Activated T-cell treated with anti-CD3 and anti-CD28 coated beads, Interleukin-2, amount 50 U/mL, for 24 hours (primary cell): ENCODE results near the gene SH3PXD2B.
A peak's percentile ranks its signal among the peaks of the same experiment; 100 is the strongest.

Experiments
- DNase-seq: peaks from one replicate; pipeline ENCODE4 v3.0.0-alpha.2; 2020
- H3K27ac Mint-ChIP-seq: 2 replicates; pipeline ENCODE4 v1.8.0; 2020; ENCODE audit warnings: mild to moderate bottlenecking, mixed read lengths
- H3K27me3 Mint-ChIP-seq: 2 replicates; pipeline ENCODE4 v1.8.0; 2020; ENCODE audit warnings: mixed read lengths
- H3K36me3 Mint-ChIP-seq: 2 replicates; pipeline ENCODE4 v1.8.0; 2020; ENCODE audit warnings: low read depth, mixed read lengths
- H3K4me1 Mint-ChIP-seq: 2 replicates; pipeline ENCODE4 v1.8.0; 2020; ENCODE audit warnings: low read depth, mixed read lengths
- H3K4me3 Mint-ChIP-seq: 2 replicates; pipeline ENCODE4 v1.8.0; 2020; ENCODE audit warnings: mild to moderate bottlenecking, moderate library complexity, mixed read lengths
- H3K9me3 Mint-ChIP-seq: 2 replicates; pipeline ENCODE4 v1.8.0; 2020; ENCODE audit warnings: mixed read lengths

SH3PXD2B gene

GRCh38 chr5:172452398-172453205 is 1.7 kb downstream of the SH3PXD2B start:
- Mint-ChIP-seq H3K27ac (no peak overlapping the region), H3K9me3 (no peaks in the 10 kb centered on the region), H3K27me3 (peaks cover 71% of the 10 kb centered on the region), H3K4me3 (peak overlapping the region; percentile 62), H3K36me3 (no peaks in the 10 kb centered on the region), H3K4me1 (peaks cover 9% of the 10 kb centered on the region)
- no peak for DNase-seq

GRCh38 chr5:172451771-172452197 is 2.5 kb downstream of the SH3PXD2B start:
- no peak overlapping the region for H3K4me3 Mint-ChIP-seq
- peaks cover 9% of the 10 kb centered on the region for H3K4me1 Mint-ChIP-seq
- H3K9me3 Mint-ChIP-seq: no peaks in the 10 kb centered on the region
- H3K27me3 Mint-ChIP-seq: peaks cover 73% of the 10 kb centered on the region
- no peak for DNase-seq
- H3K36me3 Mint-ChIP-seq: no peaks in the 10 kb centered on the region
- no peak overlapping the region for H3K27ac Mint-ChIP-seq

- H3K27me3 Mint-ChIP-seq: peaks cover 77% of the 10 kb centered on the region
- peaks cover 9% of the 10 kb centered on the region for H3K4me1 Mint-ChIP-seq
- DNase-seq: peak; percentile 61
- H3K9me3 Mint-ChIP-seq: no peaks in the 10 kb centered on the region
- H3K4me3 Mint-ChIP-seq: no peak overlapping the region
- no peaks in the 10 kb centered on the region for H3K36me3 Mint-ChIP-seq
- H3K27ac Mint-ChIP-seq: no peak overlapping the region
Observed at GRCh38 chr5:172450861-172451695, 3.2 kb downstream of the SH3PXD2B start.

- Mint-ChIP-seq H3K9me3 (no peaks in the 10 kb centered on the region), H3K27me3 (peaks cover 77% of the 10 kb centered on the region), H3K4me3 (no peak overlapping the region), H3K27ac (no peak overlapping the region), H3K4me1 (peaks cover 9% of the 10 kb centered on the region), H3K36me3 (no peaks in the 10 kb centered on the region)
- DNase-seq: no peak
Observed at GRCh38 chr5:172450453-172450852, 3.9 kb downstream of the SH3PXD2B start.

GRCh38 chr5:172448999-172449398 is 5.3 kb downstream of the SH3PXD2B start:
- no peaks in the 10 kb centered on the region for H3K9me3 Mint-ChIP-seq
- H3K27ac Mint-ChIP-seq: no peak overlapping the region
- peaks cover 82% of the 10 kb centered on the region for H3K27me3 Mint-ChIP-seq
- H3K4me1 Mint-ChIP-seq: peaks cover 8% of the 10 kb centered on the region
- DNase-seq: no peak
- H3K4me3 Mint-ChIP-seq: no peak overlapping the region
- no peaks in the 10 kb centered on the region for H3K36me3 Mint-ChIP-seq

GRCh38 chr5:172447646-172448365 is 6.5 kb downstream of the SH3PXD2B start:
- DNase-seq: no peak
- H3K9me3 Mint-ChIP-seq: no peaks in the 10 kb centered on the region
- H3K4me1 Mint-ChIP-seq: peaks cover 14% of the 10 kb centered on the region
- H3K27ac Mint-ChIP-seq: no peak overlapping the region
- peaks cover 80% of the 10 kb centered on the region for H3K27me3 Mint-ChIP-seq
- no peaks in the 10 kb centered on the region for H3K36me3 Mint-ChIP-seq
- no peak overlapping the region for H3K4me3 Mint-ChIP-seq

- no peak overlapping the region for H3K27ac Mint-ChIP-seq
- no peaks in the 10 kb centered on the region for H3K36me3 Mint-ChIP-seq
- peaks cover 77% of the 10 kb centered on the region for H3K27me3 Mint-ChIP-seq
- DNase-seq: no peak
- H3K9me3 Mint-ChIP-seq: no peaks in the 10 kb centered on the region
- no peak overlapping the region for H3K4me3 Mint-ChIP-seq
- H3K4me1 Mint-ChIP-seq: peaks cover 17% of the 10 kb centered on the region
Observed at GRCh38 chr5:172446336-172447051, 7.8 kb downstream of the SH3PXD2B start.

GRCh38 chr5:172445866-172446265 is 8.5 kb downstream of the SH3PXD2B start:
- Mint-ChIP-seq H3K27me3 (peaks cover 73% of the 10 kb centered on the region), H3K9me3 (no peaks in the 10 kb centered on the region), H3K27ac (no peak overlapping the region), H3K4me1 (peaks cover 17% of the 10 kb centered on the region), H3K4me3 (no peak overlapping the region), H3K36me3 (no peaks in the 10 kb centered on the region)
- no peak for DNase-seq

GRCh38 chr5:172444626-172445365 is 9.5 kb downstream of the SH3PXD2B start:
- Mint-ChIP-seq H3K36me3 (no peaks in the 10 kb centered on the region), H3K9me3 (no peaks in the 10 kb centered on the region), H3K27ac (no peak overlapping the region), H3K4me3 (no peak overlapping the region), H3K27me3 (peaks cover 65% of the 10 kb centered on the region), H3K4me1 (peaks cover 17% of the 10 kb centered on the region)
- no peak for DNase-seq

GRCh38 chr5:172444110-172444510 is 10.2 kb downstream of the SH3PXD2B start:
- no peak overlapping the region for H3K27ac Mint-ChIP-seq
- DNase-seq: no peak
- H3K9me3 Mint-ChIP-seq: no peaks in the 10 kb centered on the region
- peaks cover 58% of the 10 kb centered on the region for H3K27me3 Mint-ChIP-seq
- peaks cover 17% of the 10 kb centered on the region for H3K4me1 Mint-ChIP-seq
- no peaks in the 10 kb centered on the region for H3K36me3 Mint-ChIP-seq
- H3K4me3 Mint-ChIP-seq: no peak overlapping the region

GRCh38 chr5:172443441-172444109 is 10.8 kb downstream of the SH3PXD2B start:
- Mint-ChIP-seq H3K4me1 (peaks cover 17% of the 10 kb centered on the region), H3K27me3 (peaks cover 54% of the 10 kb centered on the region)

GRCh38 chr5:172442592-172442991 is 11.7 kb downstream of the SH3PXD2B start:
- H3K27ac Mint-ChIP-seq: no peak overlapping the region
- no peak for DNase-seq
- H3K27me3 Mint-ChIP-seq: peaks cover 50% of the 10 kb centered on the region
- peaks cover 17% of the 10 kb centered on the region for H3K4me1 Mint-ChIP-seq
- no peaks in the 10 kb centered on the region for H3K9me3 Mint-ChIP-seq
- H3K36me3 Mint-ChIP-seq: no peaks in the 10 kb centered on the region
- H3K4me3 Mint-ChIP-seq: no peak overlapping the region

More at GRCh38 chr5:172443441-172444109, 10.8 kb downstream of the SH3PXD2B start:
- DNase-seq: peak; percentile 57
- H3K9me3 Mint-ChIP-seq: no peaks in the 10 kb centered on the region
- peak overlapping the region; percentile 11 for H3K27ac Mint-ChIP-seq
- H3K36me3 Mint-ChIP-seq: no peaks in the 10 kb centered on the region
- no peak overlapping the region for H3K4me3 Mint-ChIP-seq

- H3K9me3 Mint-ChIP-seq: no peaks in the 10 kb centered on the region
- DNase-seq: no peak
- H3K36me3 Mint-ChIP-seq: no peaks in the 10 kb centered on the region
- no peak overlapping the region for H3K27ac Mint-ChIP-seq
- H3K4me1 Mint-ChIP-seq: peaks cover 17% of the 10 kb centered on the region
- peaks cover 43% of the 10 kb centered on the region for H3K27me3 Mint-ChIP-seq
- H3K4me3 Mint-ChIP-seq: no peak overlapping the region
Observed at GRCh38 chr5:172441262-172441751, 13.0 kb downstream of the SH3PXD2B start.
